DOHH2 (cell line): ENCODE measurements around the gene TNRC18.
"Not testable (repeated sequence)": the region's sequence is repeated elsewhere in the genome, so short reads cannot be mapped to it uniquely, and the experiment has no call there.

ENCODE experiments used
- H3F3A ChIP-seq: fragments of 200-600 bp; sonication (generic), shearing (Covaris generic); 2 replicates; pipeline ENCODE4 v1.6.0; 2016; ENCODE audit warnings: antibody characterized with exemption, mild to moderate bottlenecking; ENCODE audit not compliant: control insufficient read depth, insufficient read depth
- H3K27ac ChIP-seq: fragments of 200-600 bp; sonication (generic); 2 replicates; pipeline ENCODE4 v1.5.1; 2014; ENCODE audit warnings: low read depth, mild to moderate bottlenecking, low read length, moderate library complexity
- H3K27me3 ChIP-seq: fragments of 200-600 bp; sonication (generic); 2 replicates; pipeline ENCODE4 v1.6.1; 2014; ENCODE audit warnings: mild to moderate bottlenecking, low read length, mixed read lengths; ENCODE audit not compliant: control insufficient read depth
- H3K36me3 ChIP-seq: fragments of 200-600 bp; sonication (generic); 2 replicates; pipeline ENCODE4 v1.6.1; 2014; ENCODE audit warnings: mild to moderate bottlenecking, low read length, moderate library complexity, mixed read lengths; ENCODE audit not compliant: control insufficient read depth
- H3K4me1 ChIP-seq: fragments of 200-600 bp; sonication (generic); 2 replicates; pipeline ENCODE4 v1.6.1; 2014; ENCODE audit warnings: mild to moderate bottlenecking, low read length, mixed read lengths; ENCODE audit not compliant: control insufficient read depth
- H3K4me2 ChIP-seq: fragments of 200-600 bp; sonication (generic); 2 replicates; pipeline ENCODE4 v1.6.0; 2014; ENCODE audit warnings: mild to moderate bottlenecking, low read length, moderate library complexity
- H3K4me3 ChIP-seq: fragments of 200-600 bp; sonication (generic); 2 replicates; pipeline ENCODE4 v1.5.1; 2014; ENCODE audit warnings: mild to moderate bottlenecking, low read length, mixed read lengths
- H3K79me2 ChIP-seq: fragments of 200-600 bp; sonication (generic); 2 replicates; pipeline ENCODE4 v1.6.1; 2014; ENCODE audit warnings: mild to moderate bottlenecking, low read length, mixed read lengths; ENCODE audit not compliant: control insufficient read depth
- H3K9me2 ChIP-seq: fragments of 200-600 bp; sonication (generic); replicated peaks from 2 replicates; pipeline ENCODE4 v1.6.1; 2014; ENCODE audit warnings: mild to moderate bottlenecking, low read length, mixed read lengths; ENCODE audit not compliant: control insufficient read depth
- H3K9me3 ChIP-seq: fragments of 200-600 bp; sonication (generic); 2 replicates; pipeline ENCODE4 v1.6.1; 2014; ENCODE audit warnings: antibody characterized with exemption, low read length, mixed read lengths; ENCODE audit not compliant: control insufficient read depth, insufficient read depth
- H4K20me1 ChIP-seq: fragments of 200-600 bp; sonication (generic); 2 replicates; pipeline ENCODE4 v1.6.0; 2014; ENCODE audit warnings: low read depth, mild to moderate bottlenecking, antibody characterized with exemption, low read length, moderate library complexity; ENCODE audit not compliant: control insufficient read depth, insufficient read depth
- EZH2phosphoT487 ChIP-seq: fragments of 200-600 bp; sonication (generic); IDR thresholded peaks from 2 replicates; pipeline ENCODE4 v1.6.1; 2017; ENCODE audit warnings: borderline replicate concordance, mild to moderate bottlenecking, antibody characterized with exemption, low read length, moderate library complexity, mixed read lengths
- TF ChIP-seq, protein P1 (sequence below): fragments of 200-600 bp; sonication (generic); IDR thresholded peaks from one replicate; pipeline ENCODE4 v1.5.1; 2014; ENCODE audit warnings: antibody characterized with exemption, mild to moderate bottlenecking, low read depth, low read length; ENCODE audit not compliant: poor library complexity, severe bottlenecking

Gene TNRC18

DNA sequence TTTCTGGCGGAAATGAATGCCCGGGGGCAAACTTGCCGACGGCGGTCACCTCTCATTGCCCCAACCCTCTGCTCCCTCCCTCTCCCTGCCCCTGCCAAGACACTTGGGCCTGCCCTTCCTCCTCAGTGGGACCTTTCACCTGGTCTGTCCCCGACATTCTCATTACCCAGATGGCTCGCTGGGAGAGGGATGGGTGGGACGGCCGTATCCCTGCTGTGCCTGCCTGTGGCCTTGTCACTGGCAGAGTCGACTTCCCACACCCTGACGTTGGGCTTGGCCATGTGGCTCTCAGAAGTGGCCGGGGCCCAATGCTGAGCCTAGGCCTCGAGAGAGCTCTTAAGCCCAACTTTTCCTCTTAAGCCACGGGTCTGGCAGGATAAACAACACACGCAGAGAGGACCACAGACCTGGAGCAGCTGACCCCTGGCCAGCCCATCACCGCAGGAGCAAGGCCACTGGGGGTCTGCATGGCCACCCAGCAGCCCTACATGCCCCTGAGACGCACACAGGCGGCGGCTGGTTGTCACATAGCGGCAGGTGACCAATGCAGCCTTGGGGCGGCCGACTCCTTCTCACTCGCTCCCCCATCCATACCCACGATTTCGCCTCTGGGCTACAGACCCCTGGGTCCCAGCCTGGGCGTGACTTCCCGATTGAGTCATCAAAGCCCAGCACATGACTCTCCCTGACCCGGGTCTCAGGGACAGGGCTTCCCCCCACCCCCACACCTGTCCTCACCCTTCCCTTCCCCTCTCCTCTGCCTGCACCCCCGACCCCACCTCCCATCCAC, 100.8 kb downstream of the TNRC18 start:
- H3K9me3 ChIP-seq: peaks cover 14% of the 10 kb centered on the region
- no peaks in the 10 kb centered on the region for H3K79me2 ChIP-seq
- no peaks in the 10 kb centered on the region for H3K9me2 ChIP-seq
- peaks cover 20% of the 10 kb centered on the region; the same call in 1 of the 2 replicates for H3K36me3 ChIP-seq
- H4K20me1 ChIP-seq: no peaks in the 10 kb centered on the region
- H3K4me2 ChIP-seq: no peak overlapping the region
- TF ChIP-seq EZH2phosphoT487: no peak
- TF ChIP-seq, protein P1, sequence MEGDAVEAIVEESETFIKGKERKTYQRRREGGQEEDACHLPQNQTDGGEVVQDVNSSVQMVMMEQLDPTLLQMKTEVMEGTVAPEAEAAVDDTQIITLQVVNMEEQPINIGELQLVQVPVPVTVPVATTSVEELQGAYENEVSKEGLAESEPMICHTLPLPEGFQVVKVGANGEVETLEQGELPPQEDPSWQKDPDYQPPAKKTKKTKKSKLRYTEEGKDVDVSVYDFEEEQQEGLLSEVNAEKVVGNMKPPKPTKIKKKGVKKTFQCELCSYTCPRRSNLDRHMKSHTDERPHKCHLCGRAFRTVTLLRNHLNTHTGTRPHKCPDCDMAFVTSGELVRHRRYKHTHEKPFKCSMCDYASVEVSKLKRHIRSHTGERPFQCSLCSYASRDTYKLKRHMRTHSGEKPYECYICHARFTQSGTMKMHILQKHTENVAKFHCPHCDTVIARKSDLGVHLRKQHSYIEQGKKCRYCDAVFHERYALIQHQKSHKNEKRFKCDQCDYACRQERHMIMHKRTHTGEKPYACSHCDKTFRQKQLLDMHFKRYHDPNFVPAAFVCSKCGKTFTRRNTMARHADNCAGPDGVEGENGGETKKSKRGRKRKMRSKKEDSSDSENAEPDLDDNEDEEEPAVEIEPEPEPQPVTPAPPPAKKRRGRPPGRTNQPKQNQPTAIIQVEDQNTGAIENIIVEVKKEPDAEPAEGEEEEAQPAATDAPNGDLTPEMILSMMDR: no peak
- no peaks in the 10 kb centered on the region for H3F3A ChIP-seq
- H3K4me1 ChIP-seq: peaks cover 5% of the 10 kb centered on the region
- no peak overlapping the region for H3K27ac ChIP-seq
- no peak overlapping the region for H3K4me3 ChIP-seq
- H3K27me3 ChIP-seq: no peaks in the 10 kb centered on the region

DNA sequence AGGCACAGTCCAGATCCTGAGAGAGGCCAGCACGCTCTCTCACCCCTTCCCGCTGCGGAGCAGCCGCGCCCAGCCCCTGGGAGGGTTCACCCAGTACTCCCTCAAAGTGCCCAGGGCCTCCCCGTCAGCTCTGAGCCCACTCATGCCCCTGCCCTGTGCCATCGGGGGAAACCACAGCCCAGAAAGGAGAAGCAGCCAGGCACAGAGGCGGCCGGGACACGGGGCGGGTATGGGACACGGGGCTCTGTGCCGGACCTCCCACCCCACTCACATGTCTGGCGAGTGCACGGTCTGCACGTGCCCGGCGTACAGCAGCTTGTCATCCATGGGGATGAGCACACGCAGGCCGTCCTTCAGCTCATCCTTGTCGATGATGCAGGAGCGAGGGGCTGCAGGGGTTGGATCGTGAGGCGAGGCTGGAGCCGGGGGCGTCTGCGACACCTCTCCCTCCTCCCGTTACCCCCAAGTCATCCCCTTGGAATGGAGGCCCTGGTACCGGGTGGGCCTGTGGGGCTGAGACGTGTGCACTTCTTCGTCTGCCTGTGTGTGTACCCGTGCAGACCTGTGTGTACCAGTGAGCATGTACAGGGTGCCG, 102.7 kb downstream of the TNRC18 start:
- peaks cover 14% of the 10 kb centered on the region for H3K9me3 ChIP-seq
- H3K4me1 ChIP-seq: no peaks in the 10 kb centered on the region
- H3K9me2 ChIP-seq: no peaks in the 10 kb centered on the region
- H3K36me3 ChIP-seq: peaks cover 20% of the 10 kb centered on the region; the same call in 1 of the 2 replicates
- H3F3A ChIP-seq: no peaks in the 10 kb centered on the region
- H3K27ac ChIP-seq: no peak overlapping the region
- H3K4me2 ChIP-seq: no peak overlapping the region
- no peaks in the 10 kb centered on the region for H4K20me1 ChIP-seq
- TF ChIP-seq EZH2phosphoT487: no peak
- TF ChIP-seq, protein P1: no peak
- H3K4me3 ChIP-seq: no peak overlapping the region
- H3K79me2 ChIP-seq: no peaks in the 10 kb centered on the region
- H3K27me3 ChIP-seq: no peaks in the 10 kb centered on the region

DNA sequence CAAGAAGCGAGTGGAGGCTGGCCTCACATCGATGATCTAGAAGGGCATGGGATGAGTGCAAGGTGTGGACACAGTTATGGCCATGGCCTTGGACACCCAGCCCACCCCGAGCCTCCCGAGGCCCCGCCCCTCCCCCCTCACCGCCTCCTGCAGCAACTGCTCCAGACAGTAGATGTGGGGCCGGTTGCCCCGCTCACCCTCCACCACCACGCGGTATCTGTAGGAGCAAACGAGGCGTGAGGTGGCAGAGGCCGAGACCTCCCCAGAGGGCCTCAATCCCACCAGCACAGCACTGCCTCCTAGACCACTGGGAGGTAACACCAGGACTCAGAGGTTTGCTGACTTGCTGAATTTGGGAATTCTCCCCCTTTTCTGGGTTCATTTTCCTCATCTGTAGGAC, 103.2 kb downstream of the TNRC18 start:
- H3K9me2 ChIP-seq: no peaks in the 10 kb centered on the region

DNA sequence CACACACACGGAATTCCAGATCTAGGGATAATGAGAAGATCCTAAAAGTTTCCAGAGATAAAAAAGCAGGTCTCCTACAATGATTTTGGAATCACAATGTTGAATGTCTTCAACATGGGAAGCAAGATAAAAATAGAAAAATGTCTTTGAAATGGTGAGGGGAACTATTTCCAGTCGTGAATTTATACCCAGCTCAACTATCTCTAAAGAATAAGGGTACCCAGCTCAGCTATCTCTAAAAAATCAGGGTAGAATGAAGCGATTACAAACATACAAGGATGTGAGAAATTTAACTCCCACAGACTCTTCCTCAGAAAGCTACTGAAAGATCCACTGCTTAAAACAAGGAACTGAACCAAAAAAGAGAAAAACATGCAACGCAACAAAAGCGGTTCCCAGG, 105.0 kb downstream of the TNRC18 start:
- H3K9me3 ChIP-seq: peaks cover 14% of the 10 kb centered on the region
- H3F3A ChIP-seq, H3K4me2 ChIP-seq, H4K20me1 ChIP-seq, H3K4me1 ChIP-seq, H3K79me2 ChIP-seq, H3K4me3 ChIP-seq, H3K9me2 ChIP-seq, H3K27me3 ChIP-seq, H3K27ac ChIP-seq: not testable (repeated sequence)
- peaks cover 20% of the 10 kb centered on the region; the same call in 1 of the 2 replicates for H3K36me3 ChIP-seq

More for the DNA sequence above, 103.2 kb downstream of the TNRC18 start:
- Histone ChIP-seq H3K9me3 (peaks cover 14% of the 10 kb centered on the region), H4K20me1 (no peaks in the 10 kb centered on the region), H3F3A (no peaks in the 10 kb centered on the region), H3K4me3 (no peak overlapping the region), H3K4me1 (no peaks in the 10 kb centered on the region), H3K4me2 (no peak overlapping the region), H3K27ac (no peak overlapping the region), H3K27me3 (no peaks in the 10 kb centered on the region), H3K36me3 (peaks cover 20% of the 10 kb centered on the region; the same call in 1 of the 2 replicates), H3K79me2 (no peaks in the 10 kb centered on the region)
- no peak for TF ChIP-seq EZH2phosphoT487
